Vagina (tissue), 2 donors: Measurements from ENCODE around the gene KANK3. TPM values are rescaled to one million over a fixed set of nuclear protein-coding genes. Genes with fewer than 3 reads are reported as not detected.
A peak's percentile ranks its signal among the peaks of the same experiment; 100 is the strongest.

ENCODE experiments used
- DNase-seq, 2 donors: peaks; one replicate each; pipeline ENCODE4 v3.0.0-alpha.2; 2017; ENCODE audit errors: extremely low spot score in 2 of 2
- H3K27ac ChIP-seq: fragments of 200-600 bp; sonication (generic); one replicate; pipeline ENCODE4 v1.5.1; 2019
- H3K27me3 ChIP-seq: fragments of 200-600 bp; sonication (generic); one replicate; pipeline ENCODE4 v1.5.1; 2019
- H3K36me3 ChIP-seq, 2 donors: fragments of 200-600 bp; sonication (generic); one replicate each; pipeline ENCODE4 v1.5.1; 2017 to 2019
- H3K4me1 ChIP-seq: fragments of 200-600 bp; sonication (generic); one replicate; pipeline ENCODE4 v1.5.1; 2019
- H3K4me3 ChIP-seq, 2 donors: fragments of 200-600 bp; sonication (generic); 1 replicate in 1 of 2; 2 replicates in 1 of 2; pipeline ENCODE4 v1.5.1; 2016 to 2019
- H3K9me3 ChIP-seq: fragments of 200-600 bp; sonication (generic); one replicate; pipeline ENCODE4 v1.5.1; 2019
- POLR2A ChIP-seq, 2 donors: fragments of 450-650 bp; IDR thresholded peaks; one replicate each; pipeline ENCODE4 v1.6.1; 2017; ENCODE audit warnings: antibody characterized with exemption in 2 of 2, mild to moderate bottlenecking in 2 of 2, moderate library complexity in 2 of 2
- POLR2AphosphoS5 ChIP-seq, 2 donors: sonication (generic); formaldehyde crosslinking; IDR thresholded peaks; one replicate each; pipeline ENCODE4 v1.9.0; 2017; ENCODE audit warnings: antibody characterized with exemption in 2 of 2, mild to moderate bottlenecking in 2 of 2, low read depth in 1 of 2; ENCODE audit not compliant: insufficient read depth in 1 of 2
- intact Hi-C: fragments of 100-400 bp; cut with DNase I; formaldehyde crosslinking; loops from one replicate; pipeline ENCODE4 v1.15.1; 2023
- total RNA-seq: library from RNA; depleted of rRNA; stranded (reverse); fragments of >200 nt; gene quantifications from one replicate; pipeline ENCODE4 v1.2.3, GENCODE V29; 2016
- TF ChIP-seq, protein P1 (sequence below), 3 experiments: fragments of 450-650 bp in 2 of 3; fragments of 200-600 bp in 1 of 3; sonication (generic) in 1 of 3; IDR thresholded peaks; one replicate each; pipeline ENCODE4 v1.5.1; 2017 to 2019; ENCODE audit warnings: antibody characterized with exemption in 3 of 3, mild to moderate bottlenecking in 2 of 3, moderate library complexity in 2 of 3

Gene KANK3
- total RNA-seq, 1 donor from 2014 or later: 20.9 TPM

DNA sequence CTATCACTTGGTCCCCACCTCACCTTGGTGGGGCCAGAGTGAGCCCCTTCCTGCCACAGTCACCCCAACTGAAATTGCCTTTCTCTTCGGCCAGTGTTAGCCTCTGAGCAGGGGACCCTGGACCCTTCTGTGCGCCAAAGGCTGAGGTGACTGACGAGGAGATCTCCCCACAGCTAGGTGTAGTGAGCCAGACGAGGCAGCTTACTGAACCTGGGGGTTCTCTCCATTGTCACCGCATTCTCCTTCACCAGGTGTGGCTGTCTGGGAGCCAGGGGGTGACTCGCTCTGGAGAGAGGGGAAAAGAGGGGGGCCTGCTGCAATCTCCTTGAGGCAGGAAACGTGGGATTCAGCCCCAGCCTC is 20.4 kb downstream of the KANK3 start:
- no peaks in the 10 kb centered on the region for H3K27me3 ChIP-seq
- TF ChIP-seq, protein P1, sequence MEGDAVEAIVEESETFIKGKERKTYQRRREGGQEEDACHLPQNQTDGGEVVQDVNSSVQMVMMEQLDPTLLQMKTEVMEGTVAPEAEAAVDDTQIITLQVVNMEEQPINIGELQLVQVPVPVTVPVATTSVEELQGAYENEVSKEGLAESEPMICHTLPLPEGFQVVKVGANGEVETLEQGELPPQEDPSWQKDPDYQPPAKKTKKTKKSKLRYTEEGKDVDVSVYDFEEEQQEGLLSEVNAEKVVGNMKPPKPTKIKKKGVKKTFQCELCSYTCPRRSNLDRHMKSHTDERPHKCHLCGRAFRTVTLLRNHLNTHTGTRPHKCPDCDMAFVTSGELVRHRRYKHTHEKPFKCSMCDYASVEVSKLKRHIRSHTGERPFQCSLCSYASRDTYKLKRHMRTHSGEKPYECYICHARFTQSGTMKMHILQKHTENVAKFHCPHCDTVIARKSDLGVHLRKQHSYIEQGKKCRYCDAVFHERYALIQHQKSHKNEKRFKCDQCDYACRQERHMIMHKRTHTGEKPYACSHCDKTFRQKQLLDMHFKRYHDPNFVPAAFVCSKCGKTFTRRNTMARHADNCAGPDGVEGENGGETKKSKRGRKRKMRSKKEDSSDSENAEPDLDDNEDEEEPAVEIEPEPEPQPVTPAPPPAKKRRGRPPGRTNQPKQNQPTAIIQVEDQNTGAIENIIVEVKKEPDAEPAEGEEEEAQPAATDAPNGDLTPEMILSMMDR (IDR thresholded peaks at IDR 0.05): no peak
- no peak for TF ChIP-seq POLR2A (IDR thresholded peaks at IDR 0.05)
- TF ChIP-seq POLR2AphosphoS5 (IDR thresholded peaks at IDR 0.05; ENCODE audit: insufficient read depth in 1 of 2, low read depth in 1 of 2): no peak
- peak overlapping the region; percentile 95 for H3K27ac ChIP-seq
- peaks cover 0 to 15% of the 10 kb centered on the region in 2 donors for H3K36me3 ChIP-seq
- intact Hi-C loops: no loop called here
- no peak for DNase-seq
- H3K4me3 ChIP-seq: peak overlapping the region; percentile 83 to 98
- H3K4me1 ChIP-seq: peaks cover 37% of the 10 kb centered on the region
- H3K9me3 ChIP-seq: no peaks in the 10 kb centered on the region

DNA sequence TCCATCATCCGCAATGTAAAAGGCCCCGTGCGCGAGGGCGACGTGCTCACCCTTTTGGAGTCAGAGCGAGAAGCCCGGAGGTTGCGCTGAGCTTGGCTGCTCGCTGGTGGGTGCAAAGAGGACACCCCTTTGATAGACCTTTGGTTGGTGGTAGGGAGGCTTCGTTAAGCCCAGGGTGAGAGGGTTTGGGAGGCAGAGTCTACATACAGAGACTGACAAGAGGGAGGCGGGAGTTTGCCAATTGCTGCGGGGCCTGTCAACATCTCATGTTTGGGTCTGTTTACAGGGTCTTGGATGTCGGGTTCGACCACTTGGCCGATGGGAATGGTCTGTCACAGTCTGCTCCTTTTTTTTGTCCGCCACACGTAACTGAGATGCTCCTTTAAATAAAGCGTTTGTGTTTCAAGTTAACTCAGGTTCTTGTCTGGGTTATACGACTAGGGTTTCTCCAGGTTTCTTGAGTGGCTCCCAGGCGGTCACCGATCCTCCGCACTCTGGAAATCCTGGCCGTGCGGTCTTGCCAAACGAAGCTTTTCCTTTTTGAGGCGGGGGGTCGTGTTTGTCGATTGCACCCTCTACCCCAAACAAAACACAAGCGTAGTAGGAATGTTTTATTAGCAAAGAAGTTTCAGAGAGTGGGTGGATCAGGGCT is 20.9 kb downstream of the KANK3 start:
- Histone ChIP-seq H3K4me1 (peaks cover 37% of the 10 kb centered on the region), H3K9me3 (no peaks in the 10 kb centered on the region), H3K4me3 (peak overlapping the region; percentile 83 to 98), H3K27me3 (no peaks in the 10 kb centered on the region), H3K36me3 (peaks cover 0 to 15% of the 10 kb centered on the region in 2 donors), H3K27ac (peak overlapping the region; percentile 95)
- DNase-seq: no peak
- intact Hi-C loops: no loop called here
- TF ChIP-seq POLR2A (IDR thresholded peaks at IDR 0.05): no peak
- TF ChIP-seq POLR2AphosphoS5 (IDR thresholded peaks at IDR 0.05; ENCODE audit: insufficient read depth in 1 of 2, low read depth in 1 of 2): no peak
- TF ChIP-seq, protein P1 (IDR thresholded peaks at IDR 0.05): no peak

DNA sequence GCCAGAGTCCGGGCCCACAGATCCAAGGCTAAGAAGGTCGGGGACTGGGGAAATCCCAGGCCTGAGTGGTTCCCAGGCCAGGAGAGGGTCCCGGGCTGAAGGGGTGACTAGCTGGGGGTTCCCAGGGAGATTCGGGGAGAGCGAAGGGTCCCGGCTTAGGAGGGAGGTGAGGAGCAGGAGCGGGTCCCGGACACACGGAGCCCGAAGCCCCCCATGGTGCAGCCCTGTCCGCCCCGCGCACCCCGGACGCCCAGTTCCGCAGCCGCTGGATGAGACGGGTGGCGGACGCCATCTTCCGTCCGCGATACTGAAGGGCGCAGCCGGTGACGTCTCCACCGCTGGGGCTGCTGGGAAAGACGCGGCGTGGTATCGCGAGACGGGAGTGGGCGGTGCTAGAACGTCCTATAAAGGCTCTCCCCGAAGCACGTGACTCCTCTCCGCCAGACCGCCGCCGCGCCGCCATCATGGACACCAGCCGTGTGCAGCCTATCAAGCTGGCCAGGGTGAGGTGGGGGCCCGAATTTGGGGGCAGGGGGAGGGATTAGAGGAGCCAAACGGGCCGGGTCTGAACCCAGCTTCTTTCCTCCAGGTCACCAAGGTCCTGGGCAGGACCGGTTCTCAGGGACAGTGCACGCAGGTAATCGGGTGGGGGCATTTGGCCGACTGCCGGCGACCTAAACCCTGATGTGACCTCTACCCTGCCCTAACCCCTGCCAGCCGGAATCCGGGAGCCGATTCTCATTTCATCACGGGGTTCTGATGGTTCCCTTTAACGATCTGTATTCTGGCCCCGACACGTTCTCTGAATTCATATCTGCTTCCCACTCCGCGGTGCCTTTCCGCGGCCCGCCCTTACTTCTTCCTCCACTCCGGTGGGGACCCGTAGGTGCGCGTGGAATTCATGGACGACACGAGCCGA is 21.7 kb downstream of the KANK3 start, which contains the start of the genes NDUFA7 and RPS28:
NDUFA7 (minus strand) TSS at position 309 of the 919 bp plus-strand sequence; CDS start at position 292, 17 bp downstream.
RPS28 (plus strand) TSS at position 430 of the 919 bp plus-strand sequence; CDS start at position 465, 35 bp downstream.
- peak within 1 kb of the TSS; percentile 95 for H3K27ac ChIP-seq
- no peaks in the 10 kb centered on the region for H3K9me3 ChIP-seq
- H3K27me3 ChIP-seq: no peaks in the 10 kb centered on the region
- H3K4me1 ChIP-seq: peaks cover 37% of the 10 kb centered on the region
- intact Hi-C loops: no loop called here
- H3K36me3 ChIP-seq: peaks cover 0 to 15% of the 10 kb centered on the region in 2 donors
- H3K4me3 ChIP-seq: peak within 1 kb of the TSS; percentile 83 to 98
- peak in 1 of 2 donors; percentile 97 for DNase-seq
- TF ChIP-seq, protein P1 (IDR thresholded peaks at IDR 0.05): peak; percentile 30 to 36 (median 35)
- TF ChIP-seq POLR2A (IDR thresholded peaks at IDR 0.05) (peak in 1 of 2 donors; percentile 88), POLR2AphosphoS5 (IDR thresholded peaks at IDR 0.05; ENCODE audit: insufficient read depth in 1 of 2, low read depth in 1 of 2) (peak; percentile 94 to 98)

DNA sequence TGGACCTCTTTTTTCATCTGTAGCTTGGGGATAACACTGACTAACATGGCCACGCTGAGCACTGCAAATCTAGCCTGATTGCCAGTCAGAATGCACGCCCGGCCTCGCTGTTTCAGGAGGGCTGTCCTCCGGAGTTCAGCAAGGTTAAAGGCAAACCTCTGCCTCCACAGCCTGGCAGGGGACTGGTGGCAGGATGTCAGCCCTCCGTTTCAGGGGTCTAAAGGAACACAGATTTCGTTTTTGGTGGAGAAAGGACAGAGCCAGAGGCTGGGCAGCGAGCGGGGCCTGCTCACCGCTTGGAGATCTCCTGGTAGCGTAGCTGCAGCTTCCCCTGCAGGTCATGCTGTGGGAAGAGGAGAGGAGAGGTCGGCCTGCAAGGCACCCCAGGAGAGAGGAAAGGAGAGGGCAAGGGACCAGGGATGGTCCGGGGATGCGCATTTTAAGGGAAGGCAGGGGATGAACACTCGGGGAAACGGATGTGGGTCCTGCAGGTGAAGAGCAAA is 22.4 kb downstream of the KANK3 start:
- Histone ChIP-seq H3K4me1 (peaks cover 37% of the 10 kb centered on the region), H3K27me3 (no peaks in the 10 kb centered on the region), H3K27ac (peak overlapping the region; percentile 95), H3K9me3 (no peaks in the 10 kb centered on the region), H3K4me3 (peak overlapping the region; percentile 83 to 98), H3K36me3 (peaks cover 0 to 17% of the 10 kb centered on the region in 2 donors)
- TF ChIP-seq POLR2A (IDR thresholded peaks at IDR 0.05): no peak
- TF ChIP-seq, protein P1 (IDR thresholded peaks at IDR 0.05): no peak
- TF ChIP-seq POLR2AphosphoS5 (IDR thresholded peaks at IDR 0.05; ENCODE audit: insufficient read depth in 1 of 2, low read depth in 1 of 2): no peak
- intact Hi-C loops: no loop called here
- DNase-seq: no peak
